Activated CD8-positive, alpha-beta memory T cell treated with anti-CD3 and anti-CD28 coated beads, Interleukin-2, amount 50 U/mL, for 1 hour (primary cell): ENCODE measurements around the gene GLCCI1.

Experiments used
- DNase-seq: peaks from one replicate; pipeline ENCODE4 v3.0.0-alpha.2; 2020; ENCODE audit errors: extremely low read depth

The GLCCI1 gene

DNA sequence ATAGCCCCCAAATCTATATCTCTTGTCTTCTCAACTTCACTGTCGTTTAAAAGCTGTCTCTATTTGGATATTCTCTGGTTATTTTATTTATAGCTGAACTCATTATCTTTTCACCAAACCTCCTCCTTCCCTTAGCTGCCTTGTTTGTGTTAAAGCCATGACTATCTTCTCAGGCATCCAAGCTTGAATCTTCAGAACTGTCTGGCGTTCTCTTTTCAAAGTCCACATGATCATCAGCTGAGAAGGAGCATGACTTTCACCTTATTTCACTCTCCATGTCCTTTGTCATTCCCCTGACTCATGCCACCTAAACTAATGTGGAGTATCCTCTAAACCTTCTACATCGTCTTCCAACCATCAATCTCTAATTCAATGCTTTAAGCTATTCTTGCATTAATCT is 5.7 kb upstream of the GLCCI1 start:
- no peak for DNase-seq

DNA sequence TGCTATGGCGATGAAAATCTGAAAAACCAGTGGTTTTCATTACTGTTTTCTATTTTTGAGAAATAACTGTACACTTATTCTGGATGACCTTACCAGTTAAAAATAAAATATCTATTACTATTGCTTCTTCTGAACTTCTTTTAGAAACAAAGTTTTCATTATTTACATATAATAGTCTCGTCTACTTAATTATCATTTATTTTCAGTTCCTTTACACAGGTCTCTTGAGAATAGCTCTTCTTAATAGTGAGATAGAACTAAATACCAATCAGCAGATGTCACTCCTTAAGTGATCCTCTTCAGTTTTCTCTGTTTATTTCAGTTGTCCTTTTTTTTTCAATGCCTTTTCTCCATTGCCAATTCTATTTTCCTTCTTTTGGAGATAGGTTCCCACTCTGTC is 4.3 kb upstream of the GLCCI1 start:
- no peak for DNase-seq

DNA sequence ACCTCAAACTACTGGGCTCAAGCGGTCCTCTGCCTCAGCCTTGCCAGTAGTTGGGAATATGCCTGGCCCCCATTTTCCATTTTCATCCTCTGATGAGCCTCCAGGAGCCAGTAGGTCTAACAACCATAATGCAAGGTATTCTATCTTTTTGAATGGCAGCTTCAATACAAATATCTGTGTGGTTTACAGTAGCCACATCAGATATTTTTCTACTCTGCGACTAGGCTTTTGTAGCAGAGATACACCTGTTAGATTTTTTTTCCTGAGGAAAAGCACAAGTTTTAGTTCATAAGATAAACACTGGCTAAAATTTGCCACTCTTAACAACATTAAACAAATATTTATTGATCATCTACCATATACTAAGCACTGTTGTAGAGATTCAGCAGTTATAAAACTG is 3.9 kb upstream of the GLCCI1 start:
- no peak for DNase-seq

DNA sequence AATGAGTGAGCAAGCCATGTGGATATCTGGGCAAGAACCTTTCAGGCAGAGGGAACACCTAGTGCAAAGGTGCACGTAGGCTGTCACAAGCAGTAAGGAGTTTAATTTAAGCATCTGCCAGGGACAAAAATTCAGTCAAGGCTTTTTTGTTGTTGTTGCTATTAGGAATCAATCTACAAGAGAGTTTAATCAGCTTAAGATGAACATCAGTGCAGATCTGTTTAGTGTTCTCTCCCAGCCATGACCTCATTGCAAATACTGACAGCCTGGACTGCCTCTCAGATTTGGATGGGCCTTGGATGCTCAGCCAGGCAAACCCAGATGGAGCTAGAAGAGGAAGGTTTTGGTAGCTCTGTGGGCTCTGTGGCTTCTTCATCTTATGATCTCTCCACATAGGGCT is 3.3 kb upstream of the GLCCI1 start:
- no peak for DNase-seq

DNA sequence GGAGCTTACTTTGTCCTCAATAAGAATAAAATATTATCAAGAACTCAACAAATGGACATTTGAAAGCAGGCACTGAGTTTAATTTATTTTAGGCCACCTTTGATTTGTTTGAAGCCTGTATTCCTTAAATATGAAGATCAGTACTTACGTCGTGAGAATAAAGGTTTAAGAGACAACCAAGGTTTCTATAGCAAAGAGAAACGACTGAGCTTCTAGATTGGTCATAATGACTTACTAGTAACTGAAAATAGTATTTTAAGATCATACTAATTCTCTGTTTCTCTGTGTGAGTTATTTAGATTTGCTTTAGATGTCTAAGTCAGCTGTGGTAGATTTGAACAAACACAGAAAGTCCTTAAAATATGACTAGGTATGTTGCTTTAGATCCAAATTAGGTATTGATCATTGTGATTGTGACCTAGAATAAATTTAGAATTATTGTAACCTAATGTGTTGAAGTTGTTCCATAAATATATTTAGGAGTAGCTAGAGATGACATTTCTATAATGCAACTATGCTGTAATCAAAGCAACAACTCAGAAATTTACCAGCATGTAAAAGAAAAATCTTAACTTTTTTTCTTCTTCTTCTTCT is 2.4 kb upstream of the GLCCI1 start:
- no peak for DNase-seq

DNA sequence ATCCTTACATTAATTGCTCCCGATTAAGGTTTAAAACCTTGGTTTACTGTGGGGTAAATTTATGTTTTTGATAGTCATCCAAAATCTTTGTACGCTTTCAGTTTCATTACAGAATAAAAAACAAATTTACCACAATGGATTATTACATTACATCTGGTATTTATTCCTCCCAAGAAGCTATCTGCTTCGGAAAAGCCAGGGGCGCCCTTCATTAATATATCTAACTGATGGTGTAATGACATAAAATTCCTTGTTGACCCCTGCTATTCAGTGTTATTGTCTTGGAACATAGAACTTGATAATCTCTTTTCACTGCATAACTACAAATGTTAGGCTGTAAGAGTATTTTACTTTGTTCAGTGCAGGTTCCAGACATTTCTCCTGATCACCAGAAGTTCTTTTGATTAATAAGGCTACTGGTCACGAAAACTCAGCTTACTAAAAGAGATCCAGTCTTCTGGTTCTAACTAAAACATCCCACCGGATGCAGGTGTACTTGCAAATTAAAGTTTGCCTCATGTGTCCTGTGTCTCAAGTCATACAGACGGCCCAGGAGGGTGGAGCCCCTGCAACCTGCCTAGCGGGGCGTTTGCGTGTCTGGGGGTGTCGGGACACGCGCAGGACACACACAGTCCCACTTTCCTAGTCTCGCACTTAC is 581 bp upstream of the GLCCI1 start:
- no peak for DNase-seq

DNA sequence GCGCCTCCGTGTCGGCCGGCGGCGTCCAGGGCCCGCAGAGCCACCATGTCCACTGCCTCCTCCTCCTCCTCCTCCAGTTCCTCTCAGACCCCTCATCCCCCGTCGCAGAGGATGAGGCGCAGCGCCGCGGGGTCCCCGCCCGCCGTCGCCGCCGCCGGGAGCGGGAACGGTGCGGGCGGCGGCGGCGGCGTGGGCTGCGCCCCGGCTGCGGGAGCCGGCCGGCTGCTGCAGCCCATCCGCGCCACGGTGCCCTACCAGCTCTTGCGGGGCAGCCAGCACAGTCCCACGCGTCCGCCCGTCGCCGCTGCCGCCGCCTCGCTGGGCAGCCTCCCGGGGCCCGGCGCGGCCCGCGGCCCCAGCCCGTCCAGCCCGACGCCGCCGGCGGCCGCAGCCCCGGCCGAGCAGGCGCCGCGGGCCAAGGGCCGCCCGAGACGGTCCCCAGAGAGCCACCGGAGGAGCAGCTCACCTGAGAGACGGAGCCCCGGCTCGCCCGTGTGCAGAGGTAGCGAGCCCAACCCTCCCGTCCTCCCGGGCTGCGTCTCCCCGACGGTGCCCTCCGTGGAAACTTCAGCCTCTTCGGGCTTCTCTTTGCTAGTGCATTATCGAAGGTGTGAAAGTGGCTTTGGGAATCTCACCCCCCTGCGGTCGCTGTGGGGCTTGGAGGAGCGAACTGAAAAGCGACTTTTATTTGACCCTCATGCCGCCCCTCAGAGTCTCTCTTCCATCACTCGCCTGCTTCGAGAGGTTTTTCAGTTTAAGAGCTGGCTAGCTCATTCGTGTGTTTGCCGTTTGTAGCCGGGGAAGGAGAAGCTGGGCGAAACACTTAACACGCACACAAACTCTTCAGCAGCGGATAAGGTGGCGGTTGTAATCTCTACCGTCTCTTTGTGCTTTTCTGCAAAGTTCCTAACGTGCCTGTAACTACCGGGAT is 975 bp downstream of the GLCCI1 start:
- no peak for DNase-seq

DNA sequence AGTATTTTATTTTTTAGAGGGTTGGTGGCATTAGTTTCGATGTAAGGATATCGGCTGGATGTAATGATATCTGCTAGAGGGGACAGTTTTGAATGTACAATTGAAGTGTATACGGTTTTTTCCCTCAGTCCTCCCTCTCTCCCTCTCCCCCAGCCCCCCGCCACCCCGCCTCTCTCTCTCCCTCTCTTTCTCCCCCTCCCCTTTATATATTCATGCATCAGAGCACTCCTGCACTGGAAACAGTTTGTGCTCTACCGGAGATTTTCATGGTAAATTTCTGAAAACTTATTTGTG is 1.6 kb downstream of the GLCCI1 start:
- no peak for DNase-seq

DNA sequence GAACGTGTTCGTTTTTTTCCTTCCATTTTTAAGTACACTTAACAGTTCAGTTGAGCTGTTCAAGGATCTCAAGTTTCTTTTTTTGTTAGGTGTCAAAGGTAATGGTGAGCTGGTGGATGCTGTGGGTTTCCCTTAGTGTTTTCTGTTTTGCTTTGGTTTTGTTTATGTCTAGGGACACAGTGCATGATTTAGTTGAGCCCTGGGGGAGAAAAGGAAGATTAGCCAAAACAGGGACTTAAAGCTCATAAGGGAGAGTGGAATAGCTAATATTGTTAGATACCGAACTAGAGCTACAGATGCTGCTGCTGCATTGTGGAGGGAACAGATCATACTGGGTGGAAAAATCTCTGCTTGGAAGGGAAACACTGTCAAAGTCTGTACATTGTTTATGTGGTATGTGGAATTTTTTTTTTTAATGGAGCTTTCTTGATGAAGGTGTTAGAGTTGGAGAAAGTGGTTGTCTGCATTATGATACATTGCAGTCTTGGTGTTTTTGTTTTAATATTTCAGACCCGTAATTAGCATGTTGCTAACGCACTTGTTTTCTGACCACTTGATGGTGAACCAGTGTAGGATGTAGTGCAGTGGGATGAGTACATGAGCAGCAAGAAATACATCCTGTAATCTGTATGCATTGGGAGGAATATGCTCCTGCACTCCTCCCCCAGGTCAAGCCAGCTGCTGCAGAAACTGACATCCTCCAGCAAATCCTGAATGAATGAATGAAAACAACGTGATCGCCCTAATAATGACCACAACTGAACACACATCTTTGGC is 2.1 kb downstream of the GLCCI1 start:
- no peak for DNase-seq

DNA sequence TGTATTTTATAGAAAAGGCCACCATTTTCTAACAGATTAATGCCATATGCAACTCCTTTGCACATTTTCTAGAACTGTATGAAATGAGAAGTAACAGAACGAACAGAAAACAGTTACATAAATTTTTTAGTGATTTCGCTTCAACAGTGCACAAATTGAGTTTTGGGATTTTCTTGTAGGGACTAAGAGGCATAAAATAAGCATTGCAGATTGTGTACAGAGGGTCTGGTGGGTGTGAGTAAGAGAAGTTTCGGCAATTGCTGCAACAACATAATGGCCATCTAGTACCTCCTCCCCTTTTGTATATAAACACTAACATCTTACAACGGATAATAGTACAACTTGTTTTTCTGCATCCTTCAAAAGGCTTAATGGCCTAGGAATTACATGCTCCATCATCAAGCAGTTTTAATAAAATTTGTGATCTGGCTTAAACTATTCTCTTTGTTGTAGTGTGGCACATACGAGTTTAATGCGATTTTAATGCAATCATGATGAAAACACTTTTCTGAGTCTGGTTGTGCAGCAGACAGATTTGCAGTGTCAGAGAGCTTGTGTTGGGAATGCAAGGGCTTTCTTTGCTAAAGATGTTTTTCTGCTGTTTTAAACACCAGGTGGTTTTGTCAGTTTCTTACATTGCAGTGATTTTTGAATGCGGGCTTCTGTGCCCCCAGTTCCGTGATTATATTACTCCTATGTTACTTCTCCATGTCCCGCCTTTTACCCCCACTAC is 2.9 kb downstream of the GLCCI1 start:
- no peak for DNase-seq

DNA sequence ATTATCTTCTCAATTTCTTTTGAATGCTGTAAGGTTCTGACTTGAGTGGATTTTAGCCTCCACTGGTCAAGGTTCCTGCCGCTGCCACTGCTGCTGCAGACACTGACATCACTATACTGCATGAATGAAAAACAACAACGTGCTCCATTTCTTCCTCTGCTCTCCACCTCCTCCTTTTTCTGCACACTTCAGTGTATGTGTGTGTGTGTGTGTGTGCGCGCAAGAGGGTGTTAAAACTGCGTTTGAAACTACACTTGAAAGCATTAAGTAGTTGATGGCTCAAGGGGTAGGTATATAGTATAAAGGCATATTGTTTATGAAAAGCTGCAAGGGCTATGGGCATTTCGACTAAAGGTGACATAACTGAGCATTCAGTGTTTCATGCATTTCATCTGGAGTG is 3.5 kb downstream of the GLCCI1 start:
- no peak for DNase-seq

DNA sequence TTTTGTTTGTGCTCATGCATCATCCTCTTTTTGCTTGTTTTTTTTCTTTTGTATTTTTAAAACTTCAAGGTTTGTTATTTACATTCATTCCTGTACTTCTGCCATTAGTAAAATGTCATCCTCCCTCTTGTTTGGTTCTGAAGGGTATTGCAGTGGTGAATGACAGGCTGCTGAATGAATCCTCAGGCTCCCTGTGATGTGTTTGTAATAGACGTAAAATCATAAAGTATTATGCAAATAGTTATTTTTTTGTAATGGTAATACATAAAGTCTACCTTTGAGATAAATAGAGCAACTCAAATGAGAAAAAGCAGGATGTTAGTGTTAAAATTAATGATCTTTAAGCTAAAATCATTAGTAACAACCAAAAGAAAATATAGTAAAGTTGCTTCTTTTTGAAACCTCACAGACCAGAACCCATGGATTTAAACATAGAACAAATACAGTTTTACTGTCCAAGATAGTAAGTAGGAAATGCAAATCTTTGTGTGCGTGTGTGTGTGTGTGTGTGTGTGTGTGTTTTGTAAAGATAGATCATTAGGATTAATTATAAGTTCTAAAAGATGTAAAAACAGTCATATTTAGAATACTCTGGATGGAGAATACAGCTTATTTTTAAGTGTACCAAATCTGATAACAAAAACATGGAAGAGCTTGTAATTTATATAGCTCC is 4.5 kb downstream of the GLCCI1 start:
- DNase-seq, result no peak

DNA sequence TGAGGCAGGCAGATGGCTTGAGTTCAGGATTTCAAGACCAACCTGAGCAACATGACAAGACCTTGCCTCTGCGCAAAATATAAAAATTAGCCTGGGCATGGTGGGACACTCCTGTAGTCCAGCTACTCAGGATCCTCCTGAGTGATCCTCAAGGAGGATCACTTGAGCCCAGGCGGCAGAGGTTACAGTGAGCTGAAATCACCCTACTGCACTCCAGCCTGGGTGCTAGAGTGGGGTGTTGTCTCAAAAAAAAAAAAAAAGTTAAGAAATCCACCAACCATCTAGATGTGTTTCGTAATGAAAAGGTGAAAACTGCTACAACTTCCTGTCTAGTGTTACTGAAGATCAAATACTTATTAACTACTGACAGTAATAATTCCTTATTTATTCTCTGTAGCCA is 8.1 kb downstream of the GLCCI1 start:
- DNase-seq, result no peak

DNA sequence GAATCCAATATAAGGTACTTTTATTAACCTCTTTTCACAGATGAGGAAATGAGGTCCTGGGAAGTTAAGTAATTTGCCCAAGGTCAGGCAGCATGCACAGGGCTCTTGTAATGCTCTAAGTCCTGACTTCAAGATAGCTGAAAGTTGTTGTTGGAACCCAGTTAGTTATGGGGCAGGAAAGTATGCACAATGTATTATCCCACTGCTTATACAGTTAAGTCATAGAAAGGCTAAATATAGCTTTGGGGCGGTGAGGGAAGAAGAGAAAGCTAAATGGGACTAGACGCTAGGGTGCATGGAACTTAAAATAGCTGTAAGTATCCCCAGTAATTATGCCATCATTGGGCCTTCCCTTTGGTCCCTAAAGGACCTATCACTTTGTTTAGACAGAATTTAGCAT is 9.2 kb downstream of the GLCCI1 start:
- DNase-seq, result no peak

DNA sequence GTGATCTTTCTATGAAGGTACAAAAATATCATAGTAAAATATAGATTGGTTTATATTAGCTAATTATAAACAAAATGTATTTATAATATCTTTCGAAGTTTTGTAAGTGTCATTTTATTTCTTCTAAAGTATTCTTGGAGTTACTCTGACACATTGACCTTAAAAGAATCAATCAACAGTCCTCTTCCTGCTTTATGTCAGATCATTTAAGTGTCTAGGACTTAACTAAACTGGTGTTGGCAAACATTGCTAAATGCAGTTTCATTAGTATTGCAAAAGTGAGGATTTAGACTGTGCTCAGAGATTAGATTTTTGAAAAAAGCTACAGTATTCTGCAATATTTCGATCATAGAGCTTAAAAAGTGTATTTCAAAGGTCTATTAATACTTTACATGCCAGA is 10.3 kb downstream of the GLCCI1 start:
- no peak for DNase-seq

DNA sequence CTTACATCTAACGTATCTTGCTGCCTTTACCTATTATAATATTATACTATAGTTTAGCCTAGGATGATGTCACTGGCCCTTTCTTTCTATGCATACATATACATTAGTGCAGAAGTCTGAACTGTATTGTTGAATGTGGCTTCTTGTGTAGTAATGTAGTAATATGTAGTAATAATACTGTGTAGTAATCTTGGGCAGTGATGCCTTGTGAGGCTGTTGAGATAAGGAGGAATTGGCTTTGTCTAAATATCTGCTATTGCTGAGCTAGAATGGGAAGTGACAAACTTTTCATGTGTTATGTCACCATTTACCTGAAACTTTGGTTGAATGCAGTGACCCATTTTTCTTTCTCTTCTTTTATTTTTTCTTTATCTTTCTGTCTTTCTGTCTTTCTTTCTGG is 11.0 kb downstream of the GLCCI1 start:
- DNase-seq, result no peak

DNA sequence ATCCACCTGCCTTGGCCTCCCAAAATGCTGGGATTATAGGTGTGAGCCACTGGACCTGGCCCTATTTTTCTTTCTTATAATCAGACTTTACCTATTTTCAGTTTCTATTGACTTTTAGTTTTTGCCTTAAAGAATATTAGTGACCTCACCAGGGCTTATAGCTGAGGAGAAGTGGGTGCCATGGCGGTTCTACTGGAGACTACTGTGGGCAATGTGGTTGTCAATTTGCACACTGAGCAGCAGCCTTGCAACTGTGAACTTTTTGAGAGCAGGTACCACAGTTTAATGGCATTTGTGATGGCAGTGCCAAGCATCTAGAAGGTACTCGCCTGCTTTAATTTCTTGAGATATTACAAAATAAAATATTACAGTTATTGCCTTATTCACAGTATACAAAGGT is 11.5 kb downstream of the GLCCI1 start:
- no peak for DNase-seq

DNA sequence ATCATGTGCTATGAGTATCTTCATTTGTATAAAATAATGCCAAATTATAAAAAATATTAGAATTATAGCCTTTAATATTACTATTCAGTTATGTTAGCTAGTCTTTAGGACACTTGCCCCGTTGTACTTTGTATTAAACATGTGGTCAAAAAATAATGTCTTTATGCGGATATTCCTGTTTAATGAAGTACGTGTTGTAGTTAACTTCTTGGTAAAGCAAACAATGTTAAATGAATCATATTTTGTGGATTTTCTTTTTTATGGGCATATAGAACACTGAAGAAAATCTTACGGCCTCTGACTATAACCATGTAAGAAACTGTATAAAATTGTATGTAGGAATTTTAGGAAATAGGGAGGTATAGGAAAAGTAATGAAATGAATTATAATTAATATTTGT is 14.3 kb downstream of the GLCCI1 start:
- DNase-seq, result no peak

DNA sequence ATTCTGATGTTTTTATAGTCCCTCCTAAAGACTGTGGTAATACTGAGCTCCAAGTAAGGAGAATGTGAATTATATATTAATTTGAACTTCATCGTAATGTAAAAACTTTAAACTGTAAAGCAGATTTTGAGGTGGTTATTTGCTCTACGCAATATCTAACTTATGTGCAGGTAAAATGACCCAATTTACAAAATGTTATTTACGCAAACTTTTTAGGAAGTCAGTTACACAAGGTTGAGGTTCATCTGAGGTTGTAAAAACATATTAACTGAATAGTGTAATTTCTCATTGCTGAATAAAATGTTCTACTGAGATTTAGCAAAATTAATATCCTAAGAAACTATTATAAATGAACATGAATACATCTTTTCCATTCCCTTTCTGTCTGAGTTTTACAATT is 15.8 kb downstream of the GLCCI1 start:
- no peak for DNase-seq

DNA sequence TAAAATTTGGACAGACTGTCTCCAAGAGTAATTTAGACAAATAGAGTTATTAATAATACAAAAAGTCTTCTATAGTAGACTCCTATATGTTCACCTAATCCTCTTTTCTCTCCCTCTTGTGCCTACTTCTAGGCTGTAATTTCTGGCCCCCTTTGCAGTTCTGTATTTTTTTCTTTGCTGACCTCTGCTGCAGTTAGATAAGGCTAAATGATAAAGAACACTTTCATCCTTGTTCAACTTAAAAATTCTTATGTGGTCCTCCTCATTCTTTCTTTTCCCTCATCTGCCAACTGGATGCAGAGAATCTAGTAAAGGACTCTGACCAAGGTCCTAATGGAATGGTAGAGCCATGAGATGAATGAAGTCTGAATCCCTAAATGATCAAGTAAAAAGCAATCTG is 20.1 kb downstream of the GLCCI1 start:
- no peak for DNase-seq

DNA sequence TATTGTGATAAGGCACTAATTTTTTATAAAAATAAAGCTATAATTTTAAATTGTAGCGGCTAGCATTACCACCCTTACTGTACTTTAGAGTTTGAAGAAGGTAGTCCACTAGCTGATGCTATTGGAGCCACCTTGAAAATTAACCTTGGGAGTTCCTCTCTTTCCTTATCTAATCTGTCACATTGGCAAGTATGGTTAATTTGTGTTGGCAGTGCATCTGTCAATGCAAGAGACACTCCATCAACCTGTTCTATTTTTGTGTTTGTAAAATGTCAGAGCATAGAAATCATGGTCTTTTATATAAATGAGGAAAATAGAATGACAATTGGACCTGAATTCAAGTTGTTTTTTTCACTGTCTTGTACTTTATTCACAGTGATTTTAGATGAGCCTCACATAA is 20.5 kb downstream of the GLCCI1 start:
- no peak for DNase-seq
